HG02840 (cell line): ENCODE results near the gene KRT86.
"Not testable (repeated sequence)": the region's sequence is repeated elsewhere in the genome, so short reads cannot be mapped to it uniquely, and the experiment has no call there.

Experiments
- ATAC-seq: cut with Tn5 transposase; IDR thresholded peaks from one replicate; pipeline ENCODE4 v1.9.1; 2021; ENCODE audit warnings: mild to moderate bottlenecking, moderate library complexity, moderate number of reproducible peaks; ENCODE audit not compliant: unreplicated experiment, low FRiP score

KRT86 gene

GRCh38 chr12:52250048-52250990, 24.1 kb upstream of the KRT86 start:
- no peak for ATAC-seq

- no peak for ATAC-seq
These were observed 22.9 kb upstream of the KRT86 start for GRCh38 chr12:52251367-52252051.

DNA sequence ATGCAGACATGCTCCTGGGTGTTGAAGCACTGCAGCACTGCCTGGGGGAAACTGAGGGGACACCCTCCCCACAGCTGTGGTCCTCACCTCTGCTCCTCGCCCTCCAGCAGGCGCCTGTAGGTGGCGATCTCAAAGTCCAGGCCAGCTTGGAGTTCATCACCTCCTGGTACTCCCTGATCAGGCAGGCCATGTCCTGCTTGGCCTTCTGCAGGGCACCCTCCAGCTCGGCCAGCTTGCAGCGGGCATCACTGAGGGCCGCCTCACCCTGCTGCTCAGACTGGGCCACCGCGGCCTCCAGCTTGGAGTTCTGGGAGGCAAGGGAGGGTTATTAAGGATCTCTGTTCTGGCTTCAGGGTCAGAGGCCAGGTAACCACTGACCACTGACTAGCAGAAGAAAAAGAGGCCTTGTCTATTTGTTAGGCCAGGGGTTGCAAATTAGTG, 22.2 kb upstream of the KRT86 start:
- not testable (repeated sequence) for ATAC-seq

DNA sequence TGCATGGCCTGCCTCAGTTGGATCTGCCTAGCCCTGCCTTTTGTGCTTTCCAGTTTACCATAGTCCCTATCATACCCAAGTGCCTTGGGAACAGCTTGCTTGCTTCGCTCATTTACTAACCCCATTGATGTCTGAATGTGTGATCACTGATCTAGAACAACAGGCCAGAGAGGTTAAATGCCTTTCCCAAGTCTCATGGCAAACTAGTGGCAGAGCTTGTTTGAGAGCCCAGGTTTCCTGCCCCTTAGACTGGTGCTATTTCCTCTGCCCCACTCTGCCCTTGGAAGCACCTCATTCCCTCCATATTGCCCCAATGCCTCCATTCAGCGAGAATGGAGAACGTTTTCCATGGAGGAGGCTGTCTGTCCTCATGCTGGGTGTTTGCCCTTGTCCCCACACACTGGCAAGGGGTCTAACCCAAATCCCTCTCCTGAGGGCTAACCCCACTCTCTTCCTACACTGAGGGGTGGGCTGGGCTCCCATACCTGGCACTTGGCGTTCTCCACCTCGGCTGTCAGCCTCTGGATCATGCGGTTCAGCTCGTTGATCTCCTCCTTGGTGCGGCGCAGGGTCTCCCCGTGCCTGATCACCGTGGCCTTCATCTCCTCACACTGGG, 21.6 kb upstream of the KRT86 start:
- no peak for ATAC-seq

GRCh38 chr12:52253391-52254179, 20.9 kb upstream of the KRT86 start:
- ATAC-seq, result no peak

- ATAC-seq, result no peak
These were observed 20.1 kb upstream of the KRT86 start for GRCh38 chr12:52254180-52254964.

GRCh38 chr12:52254965-52255751, 19.3 kb upstream of the KRT86 start:
- no peak for ATAC-seq

DNA sequence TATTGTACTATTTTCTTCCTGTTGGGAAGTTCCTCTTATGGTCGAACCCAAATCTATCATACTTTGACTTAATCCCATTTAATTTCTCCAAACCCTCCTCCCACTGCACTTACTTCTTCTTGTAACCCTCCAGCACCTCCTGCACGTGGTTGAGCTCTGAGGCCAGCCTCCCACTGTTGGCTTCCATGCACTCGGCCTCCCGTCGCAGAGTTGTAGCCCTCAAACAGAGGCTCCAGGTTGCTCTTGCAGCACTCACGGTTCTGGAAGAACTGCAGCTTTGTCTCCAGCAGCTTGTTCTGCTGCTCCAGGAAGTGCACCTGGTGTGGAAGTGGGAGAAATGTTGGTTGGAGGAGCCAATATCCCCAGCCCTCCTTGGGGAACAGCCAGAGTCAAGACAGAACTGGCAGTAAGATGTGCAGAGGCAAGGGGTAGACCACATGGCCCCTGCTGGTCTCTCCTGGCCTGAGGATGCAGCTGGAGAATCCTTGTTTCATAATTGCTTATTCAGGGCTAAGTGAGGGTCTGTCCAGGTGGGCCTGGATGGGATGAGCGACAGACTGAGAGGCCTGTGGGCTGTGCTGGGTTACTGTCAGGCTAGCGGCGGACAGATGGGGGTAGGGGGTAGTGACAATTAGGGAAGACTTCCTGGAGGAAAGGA, 18.4 kb upstream of the KRT86 start:
- ATAC-seq, result no peak

DNA sequence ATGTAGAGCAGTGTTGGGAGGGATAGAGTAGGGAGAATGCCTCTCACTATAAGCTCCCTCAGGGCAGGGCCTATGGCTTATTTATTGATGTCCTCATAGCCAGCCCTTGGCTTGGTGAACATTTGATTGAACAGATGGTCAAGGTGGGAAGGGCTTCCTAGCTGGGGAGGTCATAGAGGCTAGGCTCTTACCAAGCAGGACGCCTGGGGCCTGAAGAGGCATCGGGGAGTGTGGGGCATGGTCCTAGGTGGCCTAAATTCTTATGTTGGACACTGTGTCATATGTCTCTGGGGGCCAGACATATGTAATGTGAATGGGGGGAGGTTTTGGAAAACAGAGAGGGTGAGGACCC, 17.9 kb upstream of the KRT86 start:
- no peak for ATAC-seq

GRCh38 chr12:52257074-52257551, 17.3 kb upstream of the KRT86 start:
- ATAC-seq, result no peak

DNA sequence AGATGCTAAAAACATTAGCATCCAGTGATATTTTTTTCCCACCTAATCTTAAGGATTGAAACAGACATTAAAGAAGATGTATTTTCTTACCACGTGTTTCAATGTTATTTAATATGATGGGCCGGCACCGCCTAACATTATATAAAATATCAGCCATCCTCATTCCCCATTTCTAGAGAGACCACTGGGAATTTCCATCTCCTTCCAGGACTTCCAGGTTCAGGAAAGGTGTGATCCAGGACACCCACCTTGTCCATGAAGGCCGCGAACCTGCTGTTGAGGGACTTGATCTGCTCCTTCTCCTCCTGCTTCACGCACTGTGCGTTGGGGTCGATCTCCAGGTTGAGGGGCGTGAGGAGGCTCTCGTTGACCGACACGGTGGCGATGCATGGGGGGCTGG, 16.5 kb upstream of the KRT86 start:
- ATAC-seq, result not testable (repeated sequence)

- no peak for ATAC-seq
These were observed 16.0 kb upstream of the KRT86 start for GRCh38 chr12:52258335-52258901.

DNA sequence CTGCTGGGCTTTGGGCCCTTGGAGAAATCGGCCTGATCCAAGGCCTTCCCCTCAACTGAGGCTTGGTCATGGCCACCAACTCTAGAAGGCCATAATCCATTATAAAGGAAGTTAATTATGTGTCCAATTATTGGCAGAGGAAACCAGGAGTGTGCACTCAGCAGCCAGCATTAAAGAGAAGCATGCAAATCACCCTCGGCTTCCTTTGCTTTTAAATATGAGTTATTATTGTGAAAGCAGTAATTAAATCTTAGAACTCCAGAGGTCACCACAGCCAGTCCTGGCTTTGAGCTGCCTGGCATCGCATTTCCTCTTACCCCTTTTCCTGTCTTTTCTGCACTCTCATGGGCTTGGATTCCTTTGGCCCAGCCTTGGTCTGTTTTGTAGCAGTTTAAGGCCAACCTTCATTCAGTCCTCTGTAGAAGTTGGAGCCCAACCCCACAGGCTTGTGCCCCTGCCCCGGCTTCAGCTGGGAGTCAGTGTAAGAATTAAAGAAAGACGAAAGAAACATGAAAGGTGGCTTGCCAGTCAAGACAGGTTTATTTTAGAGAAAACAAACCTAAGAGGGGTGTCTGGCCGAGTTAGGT, 14.7 kb upstream of the KRT86 start:
- no peak for ATAC-seq

DNA sequence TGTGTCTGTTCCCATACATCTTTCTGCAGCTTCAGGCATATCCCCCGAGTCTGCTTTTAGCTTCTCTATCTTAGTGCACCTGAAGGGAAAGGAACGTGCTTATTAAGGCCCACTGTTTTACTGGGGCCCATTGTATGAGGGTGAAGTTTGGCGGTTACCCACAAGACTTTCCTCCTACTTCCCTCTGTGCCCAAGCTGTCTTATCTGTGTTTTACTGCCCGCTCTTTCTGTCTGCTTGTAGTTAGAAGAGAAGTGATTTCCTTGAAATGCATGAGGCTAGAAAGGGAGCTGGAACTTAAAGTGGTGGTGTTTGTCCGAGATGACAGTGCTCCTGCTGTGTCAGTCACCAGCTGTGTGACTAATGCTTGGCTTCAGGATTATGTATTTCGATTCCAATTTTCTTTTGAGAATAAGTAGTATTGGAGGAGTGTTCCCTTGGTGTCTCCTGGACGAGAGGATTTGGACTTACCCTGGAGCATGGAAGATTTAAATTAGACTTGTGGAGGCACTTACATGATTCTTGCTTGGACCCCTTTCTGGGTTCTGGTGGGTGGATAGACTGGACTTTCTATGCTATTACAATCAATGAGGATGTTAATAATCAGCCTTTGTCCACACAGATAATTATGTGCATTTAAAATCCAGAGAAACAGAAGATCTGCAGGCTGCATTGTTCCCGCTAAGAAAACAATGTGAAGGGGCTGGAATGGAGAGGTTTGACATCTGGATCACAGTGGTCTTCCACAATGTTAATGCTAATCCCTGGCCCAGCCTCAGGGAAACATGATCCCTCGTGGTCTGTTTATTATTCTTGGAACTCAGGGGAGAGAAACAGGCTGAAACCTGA, 13.9 kb upstream of the KRT86 start:
- ATAC-seq, result no peak

DNA sequence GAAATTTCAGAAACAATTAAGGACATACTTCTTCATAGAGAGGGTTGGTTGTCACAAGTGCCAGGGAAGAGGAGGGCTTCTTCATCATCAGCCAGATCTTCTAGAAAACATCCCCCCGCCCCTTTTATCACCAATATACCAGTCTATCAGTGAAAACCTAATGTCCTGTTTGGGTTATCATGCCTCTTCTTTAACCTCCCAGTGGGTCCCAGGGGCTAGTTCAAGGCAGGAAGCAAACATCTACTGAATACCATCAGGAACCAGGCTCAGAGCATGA, 13.3 kb upstream of the KRT86 start:
- ATAC-seq, result no peak

- no peak for ATAC-seq
These were observed 12.2 kb upstream of the KRT86 start for GRCh38 chr12:52262286-52262685.
